ENCODE data around the gene SMDT1. TPM values are rescaled to one million over a fixed set of nuclear protein-coding genes. Genes with fewer than 3 reads are reported as not detected.
"Not testable (repeated sequence)": the region's sequence is repeated elsewhere in the genome, so short reads cannot be mapped to it uniquely, and the experiment has no call there.

Gene SMDT1
- total RNA-seq, 4 donors from 2014 or later = 11.2 to 21.9 (median 12.6) TPM

- TF ChIP-seq CTCF (IDR thresholded peaks at IDR 0.05) = peak in 2 of 3 donors; percentile 71 to 94
- peak in 1 of 2 donors; percentile 31 for TF ChIP-seq POLR2A (IDR thresholded peaks at IDR 0.05)
- intact Hi-C loops (cut with DNase I; ENCODE audit: low total_unique reads) = loop anchor here (2.0 kb wide), 1 partner anchor 348 kb away; no protein-coding TSS in a partner anchor
- peak within 1 kb of the TSS; percentile 88 for H3K4me3 ChIP-seq (ENCODE audit: low read depth, poor library complexity, severe bottlenecking)
- peak; percentile 99 to 100 for DNase-seq (ENCODE audit: low spot score in 2 of 2)
- WGBS, 2 donors = 0% methylated on average over 58 to 66 of the region's 71 CpGs
These were observed 11.3 kb downstream of the SMDT1 start, which contains the start of gene NDUFA6 for GRCh38 chr22:42090596-42091454. NDUFA6 (minus strand) TSS chr22:42090772; CDS start chr22:42090744, 28 bp downstream.

DNA sequence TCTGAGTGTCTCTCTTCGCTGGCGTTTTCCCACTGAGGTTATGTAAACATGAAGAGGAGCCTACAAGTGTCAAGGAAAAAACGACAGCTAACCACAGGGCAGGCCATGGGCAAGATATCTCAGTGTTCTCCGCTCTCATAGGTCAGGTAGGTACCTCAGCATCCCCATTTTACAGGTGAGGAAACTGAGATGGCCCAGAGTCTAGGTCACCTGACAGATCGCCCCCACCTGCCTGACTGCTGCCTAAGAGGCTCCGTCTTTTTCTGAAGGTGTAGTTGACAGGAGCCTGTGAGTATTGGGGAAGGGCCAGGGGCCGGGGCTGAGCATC, 11.9 kb downstream of the SMDT1 start:
- intact Hi-C loops (cut with DNase I; ENCODE audit: low total_unique reads) = loop anchor here (2.0 kb wide), 1 partner anchor 347 kb away; no protein-coding TSS in a partner anchor
- peak overlapping the region; percentile 45 for H3K4me3 ChIP-seq (ENCODE audit: low read depth, poor library complexity, severe bottlenecking)
- no peak for TF ChIP-seq POLR2A (IDR thresholded peaks at IDR 0.05)
- no peak for TF ChIP-seq CTCF (IDR thresholded peaks at IDR 0.05)
- WGBS, 2 donors = 26 to 28% methylated on average over 7 of the region's 7 CpGs
- no peak for DNase-seq (ENCODE audit: low spot score in 2 of 2)

DNA sequence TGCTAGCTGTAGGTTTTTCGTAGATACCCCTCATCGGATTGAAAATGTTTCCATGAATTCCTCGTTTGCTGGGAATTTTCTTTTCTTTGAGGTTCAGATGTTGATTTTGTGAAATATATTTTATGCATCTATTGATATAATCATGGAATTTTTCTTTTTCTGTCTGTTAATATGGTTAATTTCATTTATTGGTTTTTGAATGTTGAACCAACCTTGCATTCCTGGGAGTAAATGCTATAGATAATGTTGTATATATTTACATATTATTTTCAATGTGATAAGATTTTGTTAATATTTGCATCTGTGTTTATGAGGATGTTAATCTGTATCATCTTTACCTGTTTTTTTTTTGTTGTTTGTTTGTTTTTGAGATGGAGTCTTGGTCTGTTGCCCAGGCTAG, 21.7 kb downstream of the SMDT1 start:
- TF ChIP-seq POLR2A (IDR thresholded peaks at IDR 0.05) (no peak), CTCF (IDR thresholded peaks at IDR 0.05) (no peak)
- 97 to 99% methylated on average over 3 of the region's 3 CpGs for WGBS, 2 donors
- no peak for DNase-seq (ENCODE audit: low spot score in 2 of 2)
- intact Hi-C loops (cut with DNase I; ENCODE audit: low total_unique reads) = no loop called here
- no peak overlapping the region for H3K4me3 ChIP-seq (ENCODE audit: low read depth, poor library complexity, severe bottlenecking)

GRCh38 chr22:42104332-42104860, 24.9 kb downstream of the SMDT1 start:
- 95 to 96% methylated on average over 6 of the region's 6 CpGs for WGBS, 2 donors
- H3K4me3 ChIP-seq (ENCODE audit: low read depth, poor library complexity, severe bottlenecking); intact Hi-C loops (cut with DNase I; ENCODE audit: low total_unique reads); DNase-seq (ENCODE audit: low spot score in 2 of 2): not testable (repeated sequence)

GRCh38 chr22:42108848-42109247, 29.3 kb downstream of the SMDT1 start:
- intact Hi-C loops (cut with DNase I; ENCODE audit: low total_unique reads) = no loop called here
- TF ChIP-seq CTCF (IDR thresholded peaks at IDR 0.05) = no peak
- no peak for TF ChIP-seq POLR2A (IDR thresholded peaks at IDR 0.05)
- no peak overlapping the region for H3K4me3 ChIP-seq (ENCODE audit: low read depth, poor library complexity, severe bottlenecking)
- WGBS, 2 donors = 80 to 88% methylated on average over 18 of the region's 18 CpGs
- DNase-seq (ENCODE audit: low spot score in 2 of 2) = peak in 1 of 2 donors; percentile 34

DNA sequence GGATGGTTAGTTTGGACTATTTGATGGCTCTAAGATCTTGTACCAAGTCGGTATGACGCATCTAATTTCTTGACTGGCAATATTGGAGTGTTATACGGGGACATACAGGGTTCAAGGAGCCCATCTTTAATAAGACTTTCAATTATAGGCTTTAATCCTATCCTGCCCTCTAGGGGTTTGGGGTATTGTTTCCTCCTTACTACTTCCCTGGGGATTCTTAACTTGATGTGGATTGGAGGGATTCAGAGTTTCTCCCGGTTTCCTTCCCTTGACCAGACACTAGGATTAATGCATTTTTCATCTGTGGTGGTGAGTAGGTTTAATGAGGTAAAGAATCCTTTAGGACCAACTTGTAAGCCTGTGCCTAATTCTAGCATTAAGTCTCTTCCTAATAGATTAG, 32.3 kb downstream of the SMDT1 start:
- no peak overlapping the region for H3K4me3 ChIP-seq (ENCODE audit: low read depth, poor library complexity, severe bottlenecking)
- intact Hi-C loops (cut with DNase I; ENCODE audit: low total_unique reads) = no loop called here
- WGBS, 2 donors = 82 to 92% methylated on average over 4 of the region's 4 CpGs
- TF ChIP-seq POLR2A (IDR thresholded peaks at IDR 0.05) (no peak), CTCF (IDR thresholded peaks at IDR 0.05) (no peak)
- DNase-seq (ENCODE audit: low spot score in 2 of 2) = no peak

DNA sequence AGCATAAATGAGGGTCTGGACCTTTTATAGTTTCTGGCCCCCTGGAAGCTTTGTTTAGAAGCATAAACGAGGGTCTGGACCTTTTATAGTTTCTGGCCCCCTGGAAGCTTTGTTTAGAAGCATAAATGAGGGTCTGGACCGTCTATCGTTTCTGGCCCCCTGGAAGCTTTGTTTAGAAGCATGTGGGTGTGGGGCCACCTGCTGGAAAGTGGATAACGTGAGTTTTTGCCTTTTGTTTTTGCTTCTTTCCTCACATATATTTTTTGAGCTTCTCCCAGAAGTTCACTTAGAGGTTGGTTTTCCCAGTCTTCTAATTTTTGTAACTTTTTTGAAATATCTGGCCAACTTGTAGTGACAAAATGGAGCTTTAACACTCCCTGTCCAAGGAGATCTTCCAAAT, 33.3 kb downstream of the SMDT1 start:
- 44 to 48% methylated on average over 4 of the region's 4 CpGs for WGBS, 2 donors
- DNase-seq (ENCODE audit: low spot score in 2 of 2); H3K4me3 ChIP-seq (ENCODE audit: low read depth, poor library complexity, severe bottlenecking); intact Hi-C loops (cut with DNase I; ENCODE audit: low total_unique reads): not testable (repeated sequence)

All from lower leg skin (tissue), 4 donors.